IgD-negative memory B cell (primary cell): ENCODE measurements around the gene TANGO6. TPM values are rescaled to one million over a fixed set of nuclear protein-coding genes. Genes with fewer than 3 reads are reported as not detected.

Source experiments
- H3K27ac Mint-ChIP-seq, 3 donors: one replicate each; pipeline ENCODE4 v1.8.0; 2020 to 2022; ENCODE audit warnings: mild to moderate bottlenecking in 3 of 3, mixed read lengths in 3 of 3, moderate library complexity in 1 of 3
- H3K27me3 Mint-ChIP-seq: one replicate; pipeline ENCODE4 v1.8.0; 2021; ENCODE audit warnings: mixed read lengths
- H3K36me3 Mint-ChIP-seq: one replicate; pipeline ENCODE4 v1.8.0; 2020; ENCODE audit warnings: mild to moderate bottlenecking, mixed read lengths
- H3K4me1 Mint-ChIP-seq, 3 donors: one replicate each; pipeline ENCODE4 v1.8.0; 2020 to 2022; ENCODE audit warnings: mixed read lengths in 3 of 3, mild to moderate bottlenecking in 1 of 3
- H3K4me3 Mint-ChIP-seq, 4 donors: one replicate each; pipeline ENCODE4 v1.8.0; 2020 to 2022; ENCODE audit warnings: mild to moderate bottlenecking in 4 of 4, mixed read lengths in 4 of 4, moderate library complexity in 3 of 4
- H3K9me3 Mint-ChIP-seq, 3 donors: one replicate each; pipeline ENCODE4 v1.8.0; 2020 to 2021; ENCODE audit warnings: mixed read lengths in 3 of 3, mild to moderate bottlenecking in 1 of 3
- polyA plus RNA-seq: library from polyadenylated mRNA; unstranded; fragments of 300-500 nt; fragmentation: Illumina TruSeq; gene quantifications from one replicate; pipeline ENCODE4 v1.2.3, GENCODE V29; 2021

TANGO6 gene
- polyA plus RNA-seq, 1 donor from 2014 or later = 17.1 TPM

GRCh38 chr16:68844211-68844564 is 857 bp downstream of the TANGO6 start:
- Mint-ChIP-seq H3K36me3 (no peaks in the 10 kb centered on the region), H3K9me3 (no peaks in the 10 kb centered on the region), H3K27ac (peak overlapping the region in 1 of 3 donors; percentile 84), H3K4me1 (peaks cover 11 to 23% (median 20%) of the 10 kb centered on the region in 3 donors), H3K27me3 (peaks cover 1% of the 10 kb centered on the region), H3K4me3 (peak overlapping the region; percentile 79 to 98 (median 96))

- Mint-ChIP-seq H3K4me1 (peaks cover 6 to 23% (median 21%) of the 10 kb centered on the region in 3 donors), H3K9me3 (no peaks in the 10 kb centered on the region), H3K36me3 (no peaks in the 10 kb centered on the region), H3K4me3 (no peak overlapping the region), H3K27ac (no peak overlapping the region), H3K27me3 (no peaks in the 10 kb centered on the region)
These were observed 5.5 kb downstream of the TANGO6 start for GRCh38 chr16:68848786-68849185.

- H3K27me3 Mint-ChIP-seq = no peaks in the 10 kb centered on the region
- peaks cover 6 to 19% (median 11%) of the 10 kb centered on the region in 3 donors for H3K4me1 Mint-ChIP-seq
- no peaks in the 10 kb centered on the region for H3K9me3 Mint-ChIP-seq
- H3K36me3 Mint-ChIP-seq = no peaks in the 10 kb centered on the region
- no peak overlapping the region for H3K4me3 Mint-ChIP-seq
- no peak overlapping the region for H3K27ac Mint-ChIP-seq
These were observed 7.2 kb downstream of the TANGO6 start for GRCh38 chr16:68850481-68850880.

GRCh38 chr16:68851601-68852000 is 8.3 kb downstream of the TANGO6 start:
- Mint-ChIP-seq H3K9me3 (no peaks in the 10 kb centered on the region), H3K4me1 (peaks cover 6 to 22% (median 15%) of the 10 kb centered on the region in 3 donors), H3K27me3 (no peaks in the 10 kb centered on the region), H3K27ac (no peak overlapping the region), H3K36me3 (no peaks in the 10 kb centered on the region), H3K4me3 (no peak overlapping the region)

GRCh38 chr16:68857479-68857878 is 14.1 kb downstream of the TANGO6 start:
- H3K4me3 Mint-ChIP-seq = no peak overlapping the region
- H3K4me1 Mint-ChIP-seq = peaks cover 5 to 16% (median 11%) of the 10 kb centered on the region in 3 donors
- peaks cover 6% of the 10 kb centered on the region for H3K36me3 Mint-ChIP-seq
- H3K9me3 Mint-ChIP-seq = no peaks in the 10 kb centered on the region
- H3K27ac Mint-ChIP-seq = peak overlapping the region in 1 of 3 donors; percentile 63
- H3K27me3 Mint-ChIP-seq = no peaks in the 10 kb centered on the region

- no peaks in the 10 kb centered on the region for H3K27me3 Mint-ChIP-seq
- no peak overlapping the region for H3K27ac Mint-ChIP-seq
- no peak overlapping the region for H3K4me3 Mint-ChIP-seq
- peaks cover 7 to 11% (median 8%) of the 10 kb centered on the region in 3 donors for H3K4me1 Mint-ChIP-seq
- peaks cover 8% of the 10 kb centered on the region for H3K36me3 Mint-ChIP-seq
- H3K9me3 Mint-ChIP-seq = no peaks in the 10 kb centered on the region
These were observed 16.5 kb downstream of the TANGO6 start for GRCh38 chr16:68859828-68860227.

- Mint-ChIP-seq H3K27ac (no peak overlapping the region), H3K4me3 (no peak overlapping the region), H3K9me3 (no peaks in the 10 kb centered on the region), H3K4me1 (peaks cover 9 to 11% (median 9%) of the 10 kb centered on the region in 3 donors), H3K36me3 (peaks cover 10% of the 10 kb centered on the region), H3K27me3 (no peaks in the 10 kb centered on the region)
These were observed 17.9 kb downstream of the TANGO6 start for GRCh38 chr16:68860978-68861892.

- H3K36me3 Mint-ChIP-seq = peaks cover 19% of the 10 kb centered on the region
- H3K27ac Mint-ChIP-seq = no peak overlapping the region
- H3K4me3 Mint-ChIP-seq = no peak overlapping the region
- peaks cover 2 to 5% (median 5%) of the 10 kb centered on the region in 3 donors for H3K4me1 Mint-ChIP-seq
- H3K27me3 Mint-ChIP-seq = no peaks in the 10 kb centered on the region
- H3K9me3 Mint-ChIP-seq = no peaks in the 10 kb centered on the region
These were observed 23.6 kb downstream of the TANGO6 start for GRCh38 chr16:68866933-68867332.

- no peaks in the 10 kb centered on the region for H3K27me3 Mint-ChIP-seq
- H3K9me3 Mint-ChIP-seq = no peaks in the 10 kb centered on the region
- H3K4me1 Mint-ChIP-seq = peaks cover 2 to 5% (median 5%) of the 10 kb centered on the region in 3 donors
- no peak overlapping the region for H3K4me3 Mint-ChIP-seq
- H3K27ac Mint-ChIP-seq = no peak overlapping the region
- H3K36me3 Mint-ChIP-seq = peaks cover 18% of the 10 kb centered on the region
These were observed 26.3 kb downstream of the TANGO6 start for GRCh38 chr16:68869492-68870088.

- no peaks in the 10 kb centered on the region for H3K4me1 Mint-ChIP-seq
- no peaks in the 10 kb centered on the region for H3K27me3 Mint-ChIP-seq
- no peak overlapping the region for H3K27ac Mint-ChIP-seq
- H3K9me3 Mint-ChIP-seq = no peaks in the 10 kb centered on the region
- H3K4me3 Mint-ChIP-seq = no peak overlapping the region
- peaks cover 24% of the 10 kb centered on the region for H3K36me3 Mint-ChIP-seq
These were observed 30.5 kb downstream of the TANGO6 start for GRCh38 chr16:68873635-68874471.

- H3K36me3 Mint-ChIP-seq = peaks cover 17% of the 10 kb centered on the region
- H3K4me1 Mint-ChIP-seq = no peaks in the 10 kb centered on the region
- no peaks in the 10 kb centered on the region for H3K27me3 Mint-ChIP-seq
- no peak overlapping the region for H3K4me3 Mint-ChIP-seq
- no peaks in the 10 kb centered on the region for H3K9me3 Mint-ChIP-seq
- no peak overlapping the region for H3K27ac Mint-ChIP-seq
These were observed 32.5 kb downstream of the TANGO6 start for GRCh38 chr16:68875871-68876270.

- H3K27ac Mint-ChIP-seq = no peak overlapping the region
- H3K4me1 Mint-ChIP-seq = peaks cover 0 to 2% (median 0%) of the 10 kb centered on the region in 3 donors
- H3K27me3 Mint-ChIP-seq = no peaks in the 10 kb centered on the region
- H3K9me3 Mint-ChIP-seq = no peaks in the 10 kb centered on the region
- no peak overlapping the region for H3K4me3 Mint-ChIP-seq
- peaks cover 15% of the 10 kb centered on the region for H3K36me3 Mint-ChIP-seq
These were observed 40.4 kb downstream of the TANGO6 start for GRCh38 chr16:68883685-68884084.

GRCh38 chr16:68884401-68884800 is 41.1 kb downstream of the TANGO6 start:
- peaks cover 15% of the 10 kb centered on the region for H3K36me3 Mint-ChIP-seq
- peaks cover 0 to 2% (median 0%) of the 10 kb centered on the region in 3 donors for H3K4me1 Mint-ChIP-seq
- no peaks in the 10 kb centered on the region for H3K9me3 Mint-ChIP-seq
- no peaks in the 10 kb centered on the region for H3K27me3 Mint-ChIP-seq
- H3K27ac Mint-ChIP-seq = no peak overlapping the region
- H3K4me3 Mint-ChIP-seq = no peak overlapping the region

- Mint-ChIP-seq H3K4me1 (peaks cover 0 to 2% (median 0%) of the 10 kb centered on the region in 3 donors), H3K27me3 (no peaks in the 10 kb centered on the region), H3K4me3 (no peak overlapping the region), H3K36me3 (peaks cover 15% of the 10 kb centered on the region), H3K27ac (no peak overlapping the region), H3K9me3 (no peaks in the 10 kb centered on the region)
These were observed 41.8 kb downstream of the TANGO6 start for GRCh38 chr16:68884861-68885720.
